GM15510 (cell line): ENCODE measurements around the gene CWC15.
A peak's percentile ranks its signal among the peaks of the same experiment; 100 is the strongest.

Source experiments
- POLR2A ChIP-seq: IDR thresholded peaks from 3 replicates; pipeline ENCODE4 v1.6.1; 2011; ENCODE audit warnings: borderline replicate concordance; ENCODE audit not compliant: insufficient read length; ENCODE audit errors: extremely low read depth

The CWC15 gene

DNA sequence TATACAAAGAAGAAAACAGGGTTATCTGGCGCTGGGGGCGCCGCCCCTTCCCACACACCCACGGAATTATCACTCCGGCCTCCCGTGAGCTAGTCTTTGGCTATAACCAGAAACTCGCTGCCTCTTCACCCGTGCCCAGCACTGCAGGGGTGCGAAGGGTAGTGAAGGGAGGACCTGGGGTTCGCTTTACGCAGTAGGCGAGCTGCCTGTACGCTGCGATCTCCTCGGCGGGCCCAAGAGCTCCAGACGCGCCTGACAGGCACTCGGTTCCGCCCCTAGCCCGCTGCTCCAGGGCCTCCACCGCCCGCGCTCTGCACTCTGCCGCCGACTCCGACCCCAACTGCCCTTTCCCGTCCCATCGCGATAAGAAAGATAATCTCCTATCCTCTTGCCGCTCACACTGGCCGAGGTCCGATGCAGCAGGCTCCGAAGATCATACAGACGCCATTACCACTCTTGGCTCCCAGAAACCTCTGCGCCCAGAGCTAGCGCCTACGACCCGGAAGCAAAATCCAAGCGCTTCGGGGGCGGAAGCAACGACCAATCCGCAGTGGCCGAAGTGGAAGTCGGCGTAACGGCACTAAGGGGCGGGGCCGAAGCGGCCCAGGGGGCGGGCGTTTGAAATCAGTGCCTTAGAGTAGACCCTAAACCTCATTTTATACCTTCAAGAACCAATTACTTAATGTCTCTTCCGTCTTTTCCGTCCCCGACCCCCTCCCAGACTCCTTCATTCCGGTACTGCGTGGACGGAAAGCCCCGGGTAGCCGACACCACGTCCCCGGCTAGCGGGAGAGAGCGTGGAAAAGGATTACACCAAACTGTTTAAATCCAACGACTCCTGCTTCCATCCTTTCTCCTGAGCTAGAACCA is at the start of gene CWC15, which contains the start of gene KDM4D:
Gene CWC15 (minus strand): TSS at position 458 of the 870 bp plus-strand sequence. CDS start 1,371 bp downstream, outside the sequence.
Gene KDM4D (plus strand): TSS at position 611 of the 870 bp plus-strand sequence. CDS start 23,664 bp downstream, outside the sequence.
- TF ChIP-seq POLR2A, result peak; percentile 84

GRCh38 chr11:95016139-95016538 is 42.8 kb upstream of the CWC15 start:
- TF ChIP-seq POLR2A, result no peak

GRCh38 chr11:95014184-95014821 is 40.9 kb upstream of the CWC15 start:
- no peak for TF ChIP-seq POLR2A

- no peak for TF ChIP-seq POLR2A
Observed at GRCh38 chr11:95011376-95011775, 38.0 kb upstream of the CWC15 start.

DNA sequence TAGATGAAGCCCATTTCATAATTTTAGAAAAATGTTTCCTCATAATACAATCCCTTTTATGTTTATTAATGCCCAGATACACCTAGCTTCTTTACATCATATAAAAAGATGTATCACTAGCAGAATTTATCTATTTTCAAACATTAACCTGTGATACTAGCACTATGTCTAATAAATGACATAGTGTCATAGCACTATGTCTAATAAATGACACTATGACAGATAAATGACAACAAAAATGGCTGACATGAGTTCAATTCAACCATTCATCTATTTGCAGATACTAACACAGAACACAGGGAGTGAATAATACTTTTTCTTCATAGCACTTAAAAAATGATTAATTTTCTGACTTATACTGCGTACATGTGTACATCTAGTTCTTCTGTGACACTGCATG is 32.3 kb upstream of the CWC15 start:
- TF ChIP-seq POLR2A, result no peak

DNA sequence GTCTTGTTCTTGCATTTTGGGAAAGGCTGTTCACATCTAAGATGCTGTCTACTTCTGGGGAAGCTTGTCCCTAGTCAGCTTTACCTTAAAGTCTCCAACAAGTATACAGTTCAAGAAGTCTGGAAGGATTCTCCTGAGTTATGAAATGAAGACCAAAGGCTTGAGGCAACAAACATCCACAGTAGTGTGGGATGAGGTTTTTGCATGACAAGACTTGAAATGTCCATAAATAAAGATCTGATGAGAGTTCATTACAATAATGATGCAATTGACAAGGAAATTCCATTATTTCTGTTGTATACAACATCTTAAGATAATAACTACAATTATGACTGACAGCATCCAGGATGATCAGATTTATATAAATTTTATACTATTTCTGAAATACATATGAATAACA is 30.4 kb upstream of the CWC15 start:
- TF ChIP-seq POLR2A, result no peak

DNA sequence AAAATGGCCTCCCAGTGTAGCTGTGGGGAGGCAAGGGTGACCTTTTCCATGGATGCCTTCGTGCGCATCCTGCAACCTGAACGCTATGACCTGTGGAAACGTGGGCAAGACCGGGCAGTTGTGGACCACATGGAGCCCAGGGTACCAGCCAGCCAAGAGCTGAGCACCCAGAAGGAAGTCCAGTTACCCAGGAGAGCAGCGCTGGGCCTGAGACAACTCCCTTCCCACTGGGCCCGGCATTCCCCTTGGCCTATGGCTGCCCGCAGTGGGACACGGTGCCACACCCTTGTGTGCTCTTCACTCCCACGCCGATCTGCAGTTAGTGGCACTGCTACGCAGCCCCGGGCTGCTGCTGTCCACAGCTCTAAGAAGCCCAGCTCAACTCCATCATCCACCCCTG is 24.9 kb upstream of the CWC15 start:
- no peak for TF ChIP-seq POLR2A

- no peak for TF ChIP-seq POLR2A
Observed at GRCh38 chr11:94997437-94997836, 24.1 kb upstream of the CWC15 start.

DNA sequence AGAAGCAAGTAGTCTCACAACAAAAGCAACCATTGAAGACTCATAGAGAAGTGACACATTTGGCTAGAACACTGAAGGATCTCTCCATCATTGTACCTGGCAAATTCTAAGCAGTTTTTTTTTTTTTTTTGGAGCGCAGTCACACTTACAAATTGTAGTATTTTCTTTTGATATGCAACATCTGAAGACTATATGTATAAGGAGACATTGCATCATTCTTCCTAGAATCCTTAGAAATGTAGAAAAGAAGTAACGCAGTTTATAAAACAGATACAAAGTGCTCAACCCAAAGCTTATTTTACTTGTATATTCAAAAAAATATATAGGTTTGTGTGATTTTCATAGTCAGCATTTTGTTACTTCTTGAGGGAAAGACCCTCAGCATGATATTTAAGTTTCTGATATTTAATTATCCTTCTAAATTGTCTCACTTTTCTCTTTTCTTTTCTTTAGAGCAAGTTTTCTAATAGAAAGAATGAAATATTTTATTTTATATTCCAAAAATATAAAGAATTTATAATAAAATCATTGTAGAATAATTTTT is 20.1 kb upstream of the CWC15 start:
- no peak for TF ChIP-seq POLR2A

- TF ChIP-seq POLR2A, result no peak
Observed at GRCh38 chr11:94988748-94989147, 15.4 kb upstream of the CWC15 start.

DNA sequence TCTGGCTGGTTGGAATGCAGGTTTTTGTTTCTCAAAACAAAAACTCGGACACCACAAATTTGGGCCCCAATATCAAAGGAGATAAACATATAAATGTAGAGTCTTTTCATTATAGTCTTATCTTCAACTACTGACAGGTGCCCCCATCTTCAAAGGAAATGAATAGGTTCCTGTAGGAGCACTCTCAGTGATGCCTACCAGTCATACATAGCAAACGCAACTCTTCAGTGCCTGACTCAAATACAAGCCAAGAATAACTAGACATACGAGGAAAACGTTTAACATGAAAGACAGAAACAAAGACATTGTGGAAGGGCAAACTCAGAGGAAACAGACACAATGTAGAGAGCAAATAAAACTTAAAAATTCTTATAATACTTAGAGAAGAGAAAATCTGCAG is 14.0 kb upstream of the CWC15 start:
- TF ChIP-seq POLR2A, result no peak

- no peak for TF ChIP-seq POLR2A
Observed at GRCh38 chr11:94975599-94975998, 2.2 kb upstream of the CWC15 start.

GRCh38 chr11:94974178-94974577 is 822 bp upstream of the CWC15 start:
- TF ChIP-seq POLR2A, result no peak

DNA sequence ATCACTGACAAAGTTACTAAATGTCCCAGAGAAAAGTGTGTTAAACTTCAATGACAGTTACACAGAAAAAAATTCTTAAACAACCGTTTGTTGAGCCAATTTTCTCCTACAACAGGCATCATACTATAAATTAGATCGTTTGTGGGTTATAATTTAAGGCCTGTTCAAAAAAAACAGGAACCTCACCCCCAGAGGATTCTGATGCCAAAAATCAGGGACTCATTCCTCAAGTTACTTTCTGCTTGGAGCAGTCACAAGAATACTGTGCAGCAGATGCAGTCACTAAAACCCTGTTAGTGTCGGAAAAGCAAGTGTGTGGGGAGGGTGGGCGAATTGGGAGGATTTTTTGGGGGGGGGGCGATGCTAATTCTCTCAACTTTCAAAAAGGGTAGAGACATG is 657 bp downstream of the CWC15 start:
- no peak for TF ChIP-seq POLR2A

DNA sequence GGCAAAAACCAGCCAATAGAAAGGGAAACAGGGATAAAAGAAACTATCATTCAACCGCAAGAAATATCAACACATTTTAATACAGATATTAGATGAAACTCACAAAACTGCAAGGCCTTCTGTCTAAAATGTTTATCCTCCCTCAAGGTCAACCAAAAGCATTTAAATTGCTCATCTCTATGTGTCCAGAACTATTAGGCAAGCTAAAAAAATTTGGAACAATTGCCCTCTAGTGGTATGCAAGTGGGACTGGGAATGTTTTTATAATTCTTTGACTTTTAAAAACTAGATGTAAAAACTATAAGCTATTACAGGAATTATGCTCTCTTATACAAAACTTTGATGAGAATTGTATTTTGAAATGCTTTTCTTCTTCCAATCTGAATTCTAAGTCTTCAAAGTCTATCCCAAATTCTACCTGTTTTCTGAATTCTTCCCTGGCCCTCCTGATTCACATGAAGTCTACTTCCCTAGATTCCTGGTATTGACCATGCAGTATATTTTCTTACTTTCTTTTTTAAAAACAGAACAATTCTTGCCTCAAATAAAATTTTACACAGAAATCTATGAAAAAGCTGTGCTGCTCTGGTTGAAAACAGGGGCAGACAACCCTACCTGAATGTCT is 4.9 kb downstream of the CWC15 start:
- no peak for TF ChIP-seq POLR2A

DNA sequence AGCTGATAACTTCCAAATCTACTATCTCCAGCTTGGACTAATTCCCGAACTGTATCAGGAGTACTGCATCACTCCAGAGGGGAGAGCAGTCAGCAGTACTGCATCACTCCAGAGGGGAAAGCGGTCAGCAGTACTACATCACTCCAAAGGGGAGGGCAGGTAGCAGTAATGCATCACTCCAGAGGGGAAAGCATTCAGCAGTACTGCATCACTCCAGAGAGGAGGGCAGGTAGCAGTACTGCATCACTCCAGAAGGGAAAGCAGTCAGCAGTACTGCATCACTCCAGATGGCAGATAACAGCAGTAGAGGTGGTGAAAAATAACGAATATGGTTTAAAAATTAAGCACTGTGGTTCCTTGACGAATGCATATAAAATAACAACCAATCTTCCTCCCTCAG is 8.4 kb downstream of the CWC15 start:
- no peak for TF ChIP-seq POLR2A

DNA sequence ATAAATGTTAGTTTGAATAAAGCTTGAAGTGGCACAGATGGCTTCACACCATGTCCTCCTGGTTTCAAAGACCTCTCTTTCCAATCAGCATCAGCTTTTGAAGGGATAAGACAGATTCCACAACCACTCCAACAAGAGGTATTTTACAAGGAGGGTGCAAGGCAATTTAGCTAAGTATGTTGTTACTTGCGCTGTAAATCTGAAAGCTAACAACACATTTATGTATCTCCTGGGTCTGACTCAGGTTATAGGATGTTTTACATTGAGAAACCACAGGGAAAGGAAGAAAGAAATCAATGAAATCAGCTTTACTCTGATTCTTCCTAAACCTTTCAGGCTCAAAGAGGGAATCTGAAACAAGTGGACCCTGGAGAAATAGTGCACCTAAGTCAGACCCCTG is 12.1 kb downstream of the CWC15 start:
- no peak for TF ChIP-seq POLR2A
